ENCODE data around the gene CTSZ.

- TF ChIP-seq CTCF (IDR thresholded peaks at IDR 0.05; ENCODE audit: low read length) (no peak), EZH2 (IDR thresholded peaks at IDR 0.05; ENCODE audit: borderline replicate concordance, low read length) (no peak)
Measured at GRCh38 chr20:59017493-59018231, 10.6 kb upstream of the CTSZ start.
